SU-DHL-6 (cell line): ENCODE results near the gene ULK1.

Source experiments
- H2AFZ ChIP-seq: fragments of 200-600 bp; sonication (generic); 2 replicates; pipeline ENCODE4 v1.6.1; 2014; ENCODE audit warnings: low read depth, mild to moderate bottlenecking, moderate library complexity, mixed read lengths, antibody characterized with exemption, low read length; ENCODE audit not compliant: severe bottlenecking
- H3F3A ChIP-seq: fragments of 200-600 bp; shearing (Covaris generic); 2 replicates; pipeline ENCODE4 v1.6.0; 2016; ENCODE audit warnings: antibody characterized with exemption, mild to moderate bottlenecking; ENCODE audit not compliant: insufficient read depth
- H3K27ac ChIP-seq: fragments of 200-600 bp; sonication (generic); 2 replicates; pipeline ENCODE4 v1.5.1; 2016; ENCODE audit warnings: low read depth, mild to moderate bottlenecking, low read length, moderate library complexity, mixed read lengths
- H3K27me3 ChIP-seq: fragments of 200-600 bp; sonication (generic), shearing (Covaris generic); 2 replicates; pipeline ENCODE4 v1.6.0; 2014; ENCODE audit warnings: mild to moderate bottlenecking, low read length
- H3K36me3 ChIP-seq: fragments of 200-600 bp; sonication (generic); 2 replicates; pipeline ENCODE4 v1.6.1; 2014; ENCODE audit warnings: mild to moderate bottlenecking, low read length, mixed read lengths
- H3K4me2 ChIP-seq: fragments of 300-600, 200-600 bp; shearing (Covaris generic), sonication (generic); 2 replicates; pipeline ENCODE4 v1.6.0; 2014; ENCODE audit warnings: low read length, low read depth, mild to moderate bottlenecking; ENCODE audit not compliant: poor library complexity, severe bottlenecking
- H3K4me3 ChIP-seq: fragments of 200-600 bp; sonication (generic); 2 replicates; pipeline ENCODE4 v1.5.1; 2014; ENCODE audit warnings: antibody characterized with exemption, low read length, mild to moderate bottlenecking, mixed read lengths; ENCODE audit not compliant: insufficient read depth, poor library complexity, severe bottlenecking
- H3K79me2 ChIP-seq: fragments of 200-600 bp; sonication (generic); 2 replicates; pipeline ENCODE4 v1.6.1; 2014; ENCODE audit warnings: mild to moderate bottlenecking, low read length, moderate library complexity; ENCODE audit not compliant: insufficient read depth
- H3K9ac ChIP-seq: fragments of 200-600 bp; sonication (generic); 2 replicates; pipeline ENCODE4 v1.7.0; 2014; ENCODE audit warnings: mild to moderate bottlenecking, low read length
- H3K9me2 ChIP-seq: fragments of 200-600 bp; sonication (generic); replicated peaks from 2 replicates; pipeline ENCODE4 v1.6.1; 2014; ENCODE audit warnings: low read length; ENCODE audit not compliant: insufficient read depth
- H3K9me3 ChIP-seq: fragments of 200-600 bp; sonication (generic); 2 replicates; pipeline ENCODE4 v1.6.1; 2014; ENCODE audit warnings: low read length, mixed read lengths; ENCODE audit not compliant: insufficient read depth
- H4K20me1 ChIP-seq: fragments of 200-600 bp; sonication (generic); 2 replicates; pipeline ENCODE4 v1.6.1; 2014; ENCODE audit warnings: low read depth, mild to moderate bottlenecking, antibody characterized with exemption, low read length, moderate library complexity, mixed read lengths
- EZH2phosphoT487 ChIP-seq: fragments of 200-600 bp; sonication (generic), shearing (Covaris generic); conservative IDR thresholded peaks from 2 replicates; pipeline ENCODE4 v1.6.1; 2018; ENCODE audit warnings: mild to moderate bottlenecking, antibody characterized with exemption, low read length, moderate library complexity, mixed read lengths
- TF ChIP-seq, protein P1 (sequence below): fragments of 200-600 bp; sonication (generic); IDR thresholded peaks from one replicate; pipeline ENCODE4 v1.5.1; 2017; ENCODE audit warnings: antibody characterized with exemption, mild to moderate bottlenecking, low read length, moderate library complexity; ENCODE audit not compliant: insufficient read depth, poor library complexity, severe bottlenecking

ULK1 gene

DNA sequence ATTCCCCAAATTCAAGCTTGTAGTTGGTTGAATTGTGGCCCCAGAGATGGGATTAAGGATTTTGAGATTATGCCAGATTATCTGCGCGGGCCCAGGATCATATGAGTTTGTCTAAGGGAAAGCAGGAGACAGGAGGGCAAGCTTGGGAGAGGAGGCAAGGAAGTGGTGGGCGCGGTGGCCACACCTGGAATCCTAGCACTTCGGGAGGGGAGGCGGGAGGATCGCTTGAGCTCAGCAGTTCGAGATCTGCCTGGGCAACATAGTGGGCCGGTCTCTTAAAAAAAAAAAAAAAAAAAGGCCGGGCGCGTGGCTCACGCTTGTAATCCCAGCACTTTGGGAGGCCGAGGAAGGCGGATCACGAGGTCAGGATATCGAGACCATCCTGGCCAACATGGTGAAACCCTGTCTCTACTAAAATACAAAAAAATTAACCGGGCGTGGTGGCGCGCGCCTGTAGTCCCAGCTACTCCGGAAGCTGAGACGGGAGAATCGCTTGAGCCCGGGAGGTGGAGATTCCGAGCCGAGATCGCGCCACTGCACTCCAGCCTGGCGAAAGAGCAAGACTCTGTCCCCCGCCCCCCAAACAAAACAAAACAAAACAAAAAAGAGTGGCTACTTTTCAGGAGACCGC is 33.8 kb downstream of the ULK1 start:
- H3K9me2 ChIP-seq = no peaks in the 10 kb centered on the region
- H3K9ac ChIP-seq = peak overlapping the region; percentile 79
- H3K36me3 ChIP-seq = peaks cover 12% of the 10 kb centered on the region; the same call in 1 of the 2 replicates
- peak overlapping the region; percentile 67 for H3K4me3 ChIP-seq
- no peak overlapping the region for H3K27ac ChIP-seq
- H3K9me3 ChIP-seq = no peaks in the 10 kb centered on the region
- no peaks in the 10 kb centered on the region; the same call in 1 of the 2 replicates for H4K20me1 ChIP-seq
- H3F3A ChIP-seq = peaks cover 10% of the 10 kb centered on the region; the same call in 1 of the 2 replicates
- H2AFZ ChIP-seq = peak overlapping the region; percentile 94
- peak overlapping the region; percentile 87 for H3K4me2 ChIP-seq
- H3K79me2 ChIP-seq = peaks cover 20% of the 10 kb centered on the region
- TF ChIP-seq EZH2phosphoT487 = no peak
- TF ChIP-seq, protein P1, sequence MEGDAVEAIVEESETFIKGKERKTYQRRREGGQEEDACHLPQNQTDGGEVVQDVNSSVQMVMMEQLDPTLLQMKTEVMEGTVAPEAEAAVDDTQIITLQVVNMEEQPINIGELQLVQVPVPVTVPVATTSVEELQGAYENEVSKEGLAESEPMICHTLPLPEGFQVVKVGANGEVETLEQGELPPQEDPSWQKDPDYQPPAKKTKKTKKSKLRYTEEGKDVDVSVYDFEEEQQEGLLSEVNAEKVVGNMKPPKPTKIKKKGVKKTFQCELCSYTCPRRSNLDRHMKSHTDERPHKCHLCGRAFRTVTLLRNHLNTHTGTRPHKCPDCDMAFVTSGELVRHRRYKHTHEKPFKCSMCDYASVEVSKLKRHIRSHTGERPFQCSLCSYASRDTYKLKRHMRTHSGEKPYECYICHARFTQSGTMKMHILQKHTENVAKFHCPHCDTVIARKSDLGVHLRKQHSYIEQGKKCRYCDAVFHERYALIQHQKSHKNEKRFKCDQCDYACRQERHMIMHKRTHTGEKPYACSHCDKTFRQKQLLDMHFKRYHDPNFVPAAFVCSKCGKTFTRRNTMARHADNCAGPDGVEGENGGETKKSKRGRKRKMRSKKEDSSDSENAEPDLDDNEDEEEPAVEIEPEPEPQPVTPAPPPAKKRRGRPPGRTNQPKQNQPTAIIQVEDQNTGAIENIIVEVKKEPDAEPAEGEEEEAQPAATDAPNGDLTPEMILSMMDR = no peak
- no peaks in the 10 kb centered on the region for H3K27me3 ChIP-seq

DNA sequence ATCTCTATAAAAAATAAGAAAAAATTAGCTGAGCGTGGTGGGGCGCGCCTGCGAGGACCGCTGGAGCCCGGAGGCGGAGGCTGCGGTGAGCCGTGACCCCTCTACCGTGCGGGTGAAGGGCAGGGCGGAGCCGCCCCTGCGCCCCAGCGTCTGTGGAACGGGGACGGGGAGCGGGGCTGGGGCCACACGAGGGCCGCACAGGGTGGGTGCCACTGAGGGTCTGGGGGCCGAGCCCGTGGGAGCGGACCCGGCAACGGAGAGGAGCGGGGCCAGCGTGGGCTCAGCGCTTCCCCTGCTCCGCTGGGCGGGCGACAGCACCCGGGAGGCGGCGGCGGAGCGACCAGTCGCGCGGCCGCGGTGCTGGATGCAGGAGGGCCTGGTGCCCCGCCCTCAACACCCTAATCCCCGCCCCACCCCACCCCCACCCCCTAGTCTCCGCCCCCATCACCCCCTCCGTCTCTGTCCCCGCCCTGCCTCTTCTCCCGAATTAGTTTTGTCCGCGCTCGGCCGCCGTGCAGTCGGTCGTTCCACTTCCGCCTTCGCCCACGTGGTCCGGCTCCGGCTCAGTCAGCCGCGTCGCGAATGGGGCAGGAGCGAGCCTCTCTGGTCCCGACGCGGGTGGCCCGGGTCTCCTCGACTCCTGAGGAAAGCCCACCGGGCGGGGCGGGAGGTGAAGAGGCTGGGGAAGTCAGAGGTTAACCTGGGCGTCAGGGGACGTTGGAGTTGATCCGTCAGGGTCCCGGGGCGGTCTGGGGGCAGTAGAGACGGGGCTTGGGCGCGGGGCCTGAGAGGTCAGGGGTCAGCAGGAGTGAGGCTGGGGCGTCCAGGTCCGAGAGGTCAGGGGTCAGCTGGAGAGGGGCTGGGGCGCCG is 34.5 kb downstream of the ULK1 start, which contains the start of gene PUS1:
Gene PUS1, plus strand, starts transcription at position 566 of the 870 bp plus-strand sequence. CDS start 447 bp downstream, outside the sequence.
- no peaks in the 10 kb centered on the region for H3K9me3 ChIP-seq
- peaks cover 16% of the 10 kb centered on the region; the same call in 1 of the 2 replicates for H3K36me3 ChIP-seq
- H3K79me2 ChIP-seq = peaks cover 20% of the 10 kb centered on the region
- peak within 1 kb of the TSS; percentile 79 for H3K9ac ChIP-seq
- peak within 1 kb of the TSS; percentile 68 for H3K4me3 ChIP-seq
- no peak for TF ChIP-seq EZH2phosphoT487
- TF ChIP-seq, protein P1 = no peak
- peak within 1 kb of the TSS; percentile 19 for H3K27ac ChIP-seq
- no peaks in the 10 kb centered on the region for H3K27me3 ChIP-seq
- no peaks in the 10 kb centered on the region for H3K9me2 ChIP-seq
- H3K4me2 ChIP-seq = peak within 1 kb of the TSS; percentile 87
- peaks cover 10% of the 10 kb centered on the region; the same call in 1 of the 2 replicates for H3F3A ChIP-seq
- no peaks in the 10 kb centered on the region; the same call in 1 of the 2 replicates for H4K20me1 ChIP-seq
- H2AFZ ChIP-seq = peak within 1 kb of the TSS; percentile 94

DNA sequence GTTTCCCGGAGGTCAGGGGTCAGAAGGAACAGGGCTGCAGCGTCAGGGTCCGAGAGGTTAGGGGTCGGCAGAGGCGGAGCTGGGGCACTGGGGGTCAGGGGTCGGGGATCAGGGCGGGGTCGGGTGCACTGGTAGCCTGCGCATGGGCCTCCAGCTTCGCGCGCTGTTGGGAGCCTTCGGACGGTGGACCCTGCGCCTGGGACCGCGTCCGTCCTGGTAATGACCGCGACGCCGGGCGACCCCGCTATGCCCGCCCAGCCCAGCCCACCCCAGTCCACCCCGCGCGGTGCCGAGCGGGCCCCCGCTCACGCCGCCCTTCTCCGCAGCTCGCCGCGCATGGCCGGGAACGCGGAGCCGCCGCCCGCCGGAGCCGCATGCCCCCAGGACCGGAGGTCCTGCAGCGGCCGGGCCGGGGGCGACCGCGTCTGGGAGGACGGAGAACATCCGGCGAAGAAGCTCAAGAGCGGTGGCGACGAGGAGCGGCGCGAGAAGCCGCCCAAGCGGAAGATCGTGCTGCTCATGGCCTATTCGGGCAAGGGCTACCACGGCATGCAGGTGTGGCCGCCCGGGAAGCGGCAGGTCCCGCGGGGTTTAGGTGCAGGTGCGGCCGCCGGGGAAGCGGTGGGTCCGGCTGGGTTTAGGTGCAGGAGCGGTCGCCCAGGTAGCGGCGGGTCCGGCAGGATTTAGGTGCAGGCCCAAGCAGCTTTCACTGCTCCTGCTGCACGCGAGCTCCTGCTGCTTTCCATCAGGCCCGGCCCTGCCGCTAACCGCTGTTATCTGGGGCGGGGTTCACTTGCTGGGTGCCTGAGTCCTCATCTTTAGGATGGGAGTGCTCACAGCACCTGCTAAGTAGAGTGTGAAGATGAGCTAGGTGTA is 35.4 kb downstream of the ULK1 start:
- peaks cover 16% of the 10 kb centered on the region; the same call in 1 of the 2 replicates for H3K36me3 ChIP-seq
- TF ChIP-seq, protein P1 = no peak
- TF ChIP-seq EZH2phosphoT487 = no peak
- H3K9ac ChIP-seq = peak overlapping the region; percentile 79
- H3K9me2 ChIP-seq = no peaks in the 10 kb centered on the region
- H3K27me3 ChIP-seq = no peaks in the 10 kb centered on the region
- peak overlapping the region; percentile 17 for H2AFZ ChIP-seq
- H3K4me2 ChIP-seq = peak overlapping the region; percentile 85
- no peaks in the 10 kb centered on the region for H3K9me3 ChIP-seq
- H3K4me3 ChIP-seq = peak overlapping the region; percentile 68
- peaks cover 20% of the 10 kb centered on the region for H3K79me2 ChIP-seq
- H3F3A ChIP-seq = 0 out of 2 replicates have a peak, but pooled peaks cover 2% of the 10 kb centered on the region
- H4K20me1 ChIP-seq = no peaks in the 10 kb centered on the region; the same call in 1 of the 2 replicates
- peak overlapping the region; percentile 19 for H3K27ac ChIP-seq
